Osteoblast (primary cell): ENCODE measurements around the gene CNBP. TPM values are rescaled to one million over a fixed set of nuclear protein-coding genes. Genes with fewer than 3 reads are reported as not detected.
"Not testable (repeated sequence)": the region's sequence is repeated elsewhere in the genome, so short reads cannot be mapped to it uniquely, and the experiment has no call there.

ENCODE experiments used
- DNase-seq: peaks from one replicate; pipeline ENCODE4 v3.0.0; 2011; ENCODE audit warnings: low spot score, mixed read lengths; ENCODE audit not compliant: insufficient read length; ENCODE audit errors: missing footprints
- H2AFZ ChIP-seq: 2 replicates; pipeline ENCODE4 v1.6.0; 2011; ENCODE audit warnings: mild to moderate bottlenecking, low read length
- H3K27ac ChIP-seq: 2 replicates; pipeline ENCODE4 v1.5.1; 2011; ENCODE audit warnings: mild to moderate bottlenecking, low read depth, low read length, moderate library complexity
- H3K27me3 ChIP-seq: 2 replicates; pipeline ENCODE4 v1.6.0; 2012; ENCODE audit warnings: mild to moderate bottlenecking, control low read depth, inconsistent platforms, low read length, moderate library complexity; ENCODE audit not compliant: insufficient read depth
- H3K36me3 ChIP-seq: 2 replicates; pipeline ENCODE4 v1.5.1; 2011; ENCODE audit warnings: mild to moderate bottlenecking, low read length, control low read depth, moderate library complexity; ENCODE audit not compliant: insufficient read depth
- H3K4me1 ChIP-seq: 2 replicates; pipeline ENCODE4 v1.5.1; 2011; ENCODE audit warnings: mild to moderate bottlenecking, low read length, control low read depth, moderate library complexity; ENCODE audit not compliant: insufficient read depth
- H3K4me2 ChIP-seq: 2 replicates; pipeline ENCODE4 v1.6.0; 2011; ENCODE audit warnings: mild to moderate bottlenecking, low read length; ENCODE audit not compliant: insufficient read depth
- H3K4me3 ChIP-seq: fragments of 200-600 bp; sonication (generic); 3 replicates; pipeline ENCODE4 v1.5.1; 2012; ENCODE audit warnings: mild to moderate bottlenecking, low read length, inconsistent platforms; ENCODE audit not compliant: insufficient read depth
- H3K79me2 ChIP-seq: 2 replicates; pipeline ENCODE4 v1.6.0; 2012; ENCODE audit warnings: mild to moderate bottlenecking, low read length, control low read depth, inconsistent platforms; ENCODE audit not compliant: insufficient read depth
- H3K9me3 ChIP-seq: 2 replicates; pipeline ENCODE4 v1.5.1; 2011; ENCODE audit warnings: low read depth, low read length, control low read depth
- H4K20me1 ChIP-seq: 2 replicates; pipeline ENCODE4 v1.6.0; 2012; ENCODE audit warnings: mild to moderate bottlenecking, low read length, control low read depth; ENCODE audit not compliant: insufficient read depth
- total RNA-seq: library from RNA; depleted of rRNA; stranded (reverse); fragments of >200 nt; gene quantifications from 2 replicates; pipeline ENCODE4 v1.2.3, GENCODE V29; 2012
- TF ChIP-seq, protein P1 (sequence below): IDR thresholded peaks from 2 replicates; pipeline ENCODE4 v1.5.1; 2011; ENCODE audit warnings: mild to moderate bottlenecking, low read depth, low read length, moderate library complexity; ENCODE audit errors: extremely low read depth

The CNBP gene
- total RNA-seq, 1 donor: 233 TPM

- H2AFZ ChIP-seq: no peak overlapping the region
- no peak for DNase-seq
- peak overlapping the region; percentile 50 for H3K27ac ChIP-seq
- H4K20me1 ChIP-seq: peaks cover 82% of the 10 kb centered on the region
- peaks cover 10% of the 10 kb centered on the region for H3K4me1 ChIP-seq
- no peak overlapping the region for H3K4me3 ChIP-seq
- TF ChIP-seq, protein P1, sequence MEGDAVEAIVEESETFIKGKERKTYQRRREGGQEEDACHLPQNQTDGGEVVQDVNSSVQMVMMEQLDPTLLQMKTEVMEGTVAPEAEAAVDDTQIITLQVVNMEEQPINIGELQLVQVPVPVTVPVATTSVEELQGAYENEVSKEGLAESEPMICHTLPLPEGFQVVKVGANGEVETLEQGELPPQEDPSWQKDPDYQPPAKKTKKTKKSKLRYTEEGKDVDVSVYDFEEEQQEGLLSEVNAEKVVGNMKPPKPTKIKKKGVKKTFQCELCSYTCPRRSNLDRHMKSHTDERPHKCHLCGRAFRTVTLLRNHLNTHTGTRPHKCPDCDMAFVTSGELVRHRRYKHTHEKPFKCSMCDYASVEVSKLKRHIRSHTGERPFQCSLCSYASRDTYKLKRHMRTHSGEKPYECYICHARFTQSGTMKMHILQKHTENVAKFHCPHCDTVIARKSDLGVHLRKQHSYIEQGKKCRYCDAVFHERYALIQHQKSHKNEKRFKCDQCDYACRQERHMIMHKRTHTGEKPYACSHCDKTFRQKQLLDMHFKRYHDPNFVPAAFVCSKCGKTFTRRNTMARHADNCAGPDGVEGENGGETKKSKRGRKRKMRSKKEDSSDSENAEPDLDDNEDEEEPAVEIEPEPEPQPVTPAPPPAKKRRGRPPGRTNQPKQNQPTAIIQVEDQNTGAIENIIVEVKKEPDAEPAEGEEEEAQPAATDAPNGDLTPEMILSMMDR: no peak
- H3K79me2 ChIP-seq: peaks cover 93% of the 10 kb centered on the region
- no peaks in the 10 kb centered on the region for H3K9me3 ChIP-seq
- peak overlapping the region; percentile 18 for H3K4me2 ChIP-seq
- H3K36me3 ChIP-seq: peaks cover 48% of the 10 kb centered on the region
- no peaks in the 10 kb centered on the region for H3K27me3 ChIP-seq
Observed at GRCh38 chr3:129173725-129174124, 10.0 kb downstream of the CNBP start.

- Histone ChIP-seq H3K79me2 (peaks cover 88% of the 10 kb centered on the region), H3K4me1 (peaks cover 5% of the 10 kb centered on the region), H3K9me3 (no peaks in the 10 kb centered on the region), H3K4me3 (no peak overlapping the region), H3K36me3 (peaks cover 45% of the 10 kb centered on the region), H2AFZ (no peak overlapping the region), H4K20me1 (peaks cover 77% of the 10 kb centered on the region), H3K27ac (peak overlapping the region; percentile 50), H3K4me2 (peak overlapping the region; percentile 18), H3K27me3 (no peaks in the 10 kb centered on the region)
- no peak for DNase-seq
- TF ChIP-seq, protein P1: no peak
Observed at GRCh38 chr3:129173206-129173605, 10.5 kb downstream of the CNBP start.

DNA sequence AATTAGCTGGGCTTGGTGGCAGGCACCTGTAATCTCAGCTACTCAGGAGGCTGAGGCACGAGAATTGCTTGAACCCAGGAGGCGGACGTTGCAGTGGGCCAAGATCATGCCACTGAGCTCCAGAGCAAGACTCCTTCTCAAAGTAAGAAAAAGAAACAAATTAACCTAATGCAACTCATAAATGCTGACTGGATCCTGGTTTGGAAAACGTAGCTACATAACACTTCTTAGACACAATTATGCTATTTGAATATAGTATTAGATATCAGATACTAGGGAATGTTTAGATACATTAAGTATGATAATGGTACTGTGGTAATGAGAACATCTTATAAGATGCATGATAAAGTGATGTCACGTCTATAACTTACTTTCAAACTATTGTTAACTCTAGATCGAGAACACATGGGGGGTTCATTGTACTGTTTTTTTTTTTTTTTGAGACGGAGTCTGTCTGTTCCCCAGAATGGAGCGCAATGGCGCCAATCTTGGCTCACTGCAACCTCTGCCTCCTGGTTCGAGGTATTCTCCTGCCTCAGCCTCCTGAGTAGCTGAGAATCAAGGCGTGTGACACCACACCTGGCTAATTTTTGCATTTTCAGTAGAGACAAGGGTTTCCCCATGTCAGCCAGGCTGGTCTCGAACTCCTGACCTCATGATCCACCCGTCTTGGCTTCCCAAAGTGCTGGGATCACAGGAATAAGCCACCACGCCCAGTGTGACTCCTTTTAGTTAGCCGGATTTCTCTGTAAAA, 16.9 kb downstream of the CNBP start:
- Histone ChIP-seq H3K9me3 (no peaks in the 10 kb centered on the region), H4K20me1 (peaks cover 18% of the 10 kb centered on the region), H2AFZ (no peak overlapping the region), H3K4me1 (peaks cover 12% of the 10 kb centered on the region), H3K27me3 (no peaks in the 10 kb centered on the region), H3K36me3 (peaks cover 59% of the 10 kb centered on the region), H3K27ac (no peak overlapping the region), H3K4me2 (no peak overlapping the region), H3K4me3 (no peak overlapping the region), H3K79me2 (peaks cover 28% of the 10 kb centered on the region)
- TF ChIP-seq, protein P1: no peak
- no peak for DNase-seq

DNA sequence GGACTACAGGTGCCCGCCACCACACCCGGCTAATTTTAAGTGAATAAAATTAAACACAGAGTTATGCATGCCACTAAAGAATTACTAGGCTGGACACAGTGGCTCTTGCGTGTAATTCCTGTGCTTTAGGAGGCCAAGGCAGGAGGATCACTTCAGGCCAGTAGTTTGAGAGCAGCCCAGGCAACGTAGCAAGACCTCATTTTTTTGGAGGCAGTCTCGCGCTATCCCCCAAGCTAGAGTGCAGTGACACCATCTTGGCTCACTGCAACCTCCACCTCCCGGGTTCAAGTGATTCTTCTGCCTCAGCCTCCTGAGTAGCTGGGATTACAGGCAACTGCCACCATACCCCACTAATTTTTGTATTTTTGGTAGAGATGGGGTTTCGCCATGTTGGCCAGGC, 18.1 kb downstream of the CNBP start:
- Histone ChIP-seq H3K79me2 (peaks cover 17% of the 10 kb centered on the region), H3K36me3 (peaks cover 47% of the 10 kb centered on the region), H3K4me1 (peaks cover 13% of the 10 kb centered on the region)
- not testable (repeated sequence) for H2AFZ ChIP-seq, DNase-seq, H3K27ac ChIP-seq, H3K4me3 ChIP-seq, H3K27me3 ChIP-seq, H4K20me1 ChIP-seq, H3K4me2 ChIP-seq, H3K9me3 ChIP-seq
